Breast epithelium (tissue), 4 donors: ENCODE data around the gene PDZD7. TPM values are rescaled to one million over a fixed set of nuclear protein-coding genes. Genes with fewer than 3 reads are reported as not detected.

Source experiments
- DNase-seq, 2 donors: peaks; one replicate each; pipeline ENCODE4 v3.0.0-alpha.2; 2019; ENCODE audit warnings: low spot score in 2 of 2
- H3K27ac ChIP-seq, 2 donors: fragments of 200-600 bp; sonication (generic) in 1 of 2; one replicate each; pipeline ENCODE4 v1.5.1; 2016 to 2019; ENCODE audit warnings: mild to moderate bottlenecking in 1 of 2
- H3K27me3 ChIP-seq, 2 donors: fragments of 200-600 bp; sonication (generic) in 1 of 2; one replicate each; pipeline versions ENCODE4 v1.5.1 to v1.6.0; 2017 to 2019; ENCODE audit warnings: control low read depth in 1 of 2, mild to moderate bottlenecking in 1 of 2
- H3K36me3 ChIP-seq: fragments of 200-600 bp; one replicate; pipeline ENCODE4 v1.5.1; 2019
- H3K4me1 ChIP-seq, 2 donors: fragments of 200-600 bp; sonication (generic); one replicate each; pipeline ENCODE4 v1.5.1; 2016 to 2019; ENCODE audit warnings: control low read depth in 1 of 2
- H3K4me3 ChIP-seq, 3 donors: fragments of 200-600 bp; sonication (generic); 1 replicate in 2 of 3; 2 replicates in 1 of 3; pipeline ENCODE4 v1.5.1; 2016 to 2019; ENCODE audit warnings: mild to moderate bottlenecking in 3 of 3, moderate library complexity in 2 of 3
- H3K9me3 ChIP-seq, 2 donors: fragments of 200-600 bp; sonication (generic) in 1 of 2; one replicate each; pipeline ENCODE4 v1.5.1; 2016 to 2019; ENCODE audit warnings: control low read depth in 1 of 2
- CTCF ChIP-seq, 3 donors: fragments of 450-650 bp; IDR thresholded peaks; one replicate each; pipeline ENCODE4 v1.5.1; 2016 to 2017; ENCODE audit warnings: antibody characterized with exemption in 3 of 3, mild to moderate bottlenecking in 3 of 3, moderate library complexity in 3 of 3
- POLR2A ChIP-seq: fragments of 450-650 bp; IDR thresholded peaks from one replicate; pipeline ENCODE4 v1.6.1; 2016; ENCODE audit warnings: antibody characterized with exemption, mild to moderate bottlenecking, moderate library complexity
- POLR2AphosphoS5 ChIP-seq, 3 donors: sonication (generic); formaldehyde crosslinking; IDR thresholded peaks; one replicate each; pipeline ENCODE4 v1.6.1; 2017; ENCODE audit warnings: antibody characterized with exemption in 3 of 3
- intact Hi-C: fragments of 100-400 bp; cut with DNase I; formaldehyde crosslinking; loops from one replicate; pipeline ENCODE4 v1.15.1; 2023; ENCODE audit warnings: low total_unique reads
- total RNA-seq, 3 donors: library from RNA; depleted of rRNA; stranded (reverse); fragments of >200 nt; gene quantifications; one replicate each; pipeline ENCODE4 v1.1.0, GENCODE V29; 2016

The PDZD7 gene
- total RNA-seq, 3 donors from 2014 or later: 0.48 to 2.3 (median 0.66) TPM

- no peak overlapping the region for H3K27ac ChIP-seq
- no peaks in the 10 kb centered on the region for H3K9me3 ChIP-seq
- H3K4me1 ChIP-seq: peaks cover 5% of the 10 kb centered on the region in 2 donors
- intact Hi-C loops: no loop called here
- no peak overlapping the region for H3K4me3 ChIP-seq
- DNase-seq: no peak
- TF ChIP-seq CTCF (IDR thresholded peaks at IDR 0.05): no peak
- no peak for TF ChIP-seq POLR2AphosphoS5 (IDR thresholded peaks at IDR 0.05)
- no peak for TF ChIP-seq POLR2A
- no peaks in the 10 kb centered on the region for H3K27me3 ChIP-seq
- H3K36me3 ChIP-seq: no peaks in the 10 kb centered on the region
These were observed 1.2 kb downstream of the PDZD7 start for GRCh38 chr10:101029520-101030295.

GRCh38 chr10:101028446-101029337, 2.2 kb downstream of the PDZD7 start:
- peaks cover 5% of the 10 kb centered on the region in 2 donors for H3K4me1 ChIP-seq
- intact Hi-C loops: no loop called here
- H3K27me3 ChIP-seq: no peaks in the 10 kb centered on the region
- H3K4me3 ChIP-seq: no peak overlapping the region
- H3K36me3 ChIP-seq: no peaks in the 10 kb centered on the region
- no peak for DNase-seq
- TF ChIP-seq POLR2AphosphoS5 (IDR thresholded peaks at IDR 0.05) (no peak), POLR2A (no peak), CTCF (IDR thresholded peaks at IDR 0.05) (no peak)
- H3K27ac ChIP-seq: no peak overlapping the region
- H3K9me3 ChIP-seq: no peaks in the 10 kb centered on the region

GRCh38 chr10:101027106-101027720, 3.7 kb downstream of the PDZD7 start:
- no peak overlapping the region for H3K27ac ChIP-seq
- intact Hi-C loops: no loop called here
- TF ChIP-seq CTCF (IDR thresholded peaks at IDR 0.05) (no peak), POLR2AphosphoS5 (IDR thresholded peaks at IDR 0.05) (no peak), POLR2A (no peak)
- no peak overlapping the region for H3K4me3 ChIP-seq
- no peak for DNase-seq
- no peaks in the 10 kb centered on the region for H3K9me3 ChIP-seq
- peaks cover 5% of the 10 kb centered on the region in 2 donors for H3K4me1 ChIP-seq
- no peaks in the 10 kb centered on the region for H3K36me3 ChIP-seq
- H3K27me3 ChIP-seq: no peaks in the 10 kb centered on the region

- DNase-seq: no peak
- Histone ChIP-seq H3K27me3 (no peaks in the 10 kb centered on the region), H3K27ac (no peak overlapping the region), H3K4me3 (no peak overlapping the region), H3K9me3 (no peaks in the 10 kb centered on the region), H3K36me3 (no peaks in the 10 kb centered on the region), H3K4me1 (peaks cover 0 to 3% of the 10 kb centered on the region in 2 donors)
- TF ChIP-seq POLR2AphosphoS5 (IDR thresholded peaks at IDR 0.05) (no peak), CTCF (IDR thresholded peaks at IDR 0.05) (no peak), POLR2A (no peak)
- intact Hi-C loops: no loop called here
These were observed 7.8 kb downstream of the PDZD7 start for GRCh38 chr10:101022967-101023705.
